OCI-LY3 (cell line): Measurements from ENCODE around the gene JMJD8.

Experiments
- CTCF ChIP-seq: fragments of 200-600, 300-600 bp; sonication (generic); IDR thresholded peaks from 2 replicates; pipeline ENCODE4 v1.5.1; 2014; ENCODE audit warnings: antibody characterized with exemption, low read length, low read depth
- EZH2phosphoT487 ChIP-seq: fragments of 200-600 bp; shearing (Covaris generic); IDR thresholded peaks from 2 replicates; pipeline ENCODE4 v1.6.1; 2018; ENCODE audit warnings: antibody characterized with exemption, mixed run types, low read depth

- TF ChIP-seq CTCF (no peak), EZH2phosphoT487 (no peak)
Observed at GRCh38 chr16:649631-650030, 34.5 kb downstream of the JMJD8 start.
